Activated CD4-positive, CD25-positive, alpha-beta regulatory T cell treated with anti-CD3 and anti-CD28 coated beads, Interleukin-2, amount 50 U/mL, for 72 hours (primary cell): ENCODE measurements around the gene EAF2.

Source experiments
- DNase-seq: peaks from one replicate; pipeline ENCODE4 v3.0.0; 2021

The EAF2 gene

GRCh38 chr3:121863801-121864200, 28.8 kb downstream of the EAF2 start:
- no peak for DNase-seq

- no peak for DNase-seq
These were observed 34.7 kb downstream of the EAF2 start for GRCh38 chr3:121869736-121870135.

GRCh38 chr3:121870717-121871116, 35.7 kb downstream of the EAF2 start:
- DNase-seq: no peak

GRCh38 chr3:121871430-121871829, 36.4 kb downstream of the EAF2 start:
- no peak for DNase-seq

- no peak for DNase-seq
These were observed 43.4 kb downstream of the EAF2 start for GRCh38 chr3:121878411-121878810.

- DNase-seq: no peak
These were observed 48.5 kb downstream of the EAF2 start for GRCh38 chr3:121883507-121883906.

- no peak for DNase-seq
These were observed 50.4 kb downstream of the EAF2 start for GRCh38 chr3:121885386-121885785.

- DNase-seq: no peak
These were observed 59.4 kb downstream of the EAF2 start, which contains the start of gene SLC15A2 for GRCh38 chr3:121894301-121894990. Gene SLC15A2 (plus strand): TSS chr3:121894401. CDS start chr3:121894477, 76 bp downstream.

- DNase-seq: no peak
These were observed 60.1 kb downstream of the EAF2 start for GRCh38 chr3:121895121-121895520.

GRCh38 chr3:121895736-121896135, 60.7 kb downstream of the EAF2 start:
- DNase-seq: no peak

- DNase-seq: no peak
These were observed 61.8 kb downstream of the EAF2 start for GRCh38 chr3:121896823-121897222.

GRCh38 chr3:121897296-121897695, 62.3 kb downstream of the EAF2 start:
- DNase-seq: no peak

- no peak for DNase-seq
These were observed 78.4 kb downstream of the EAF2 start for GRCh38 chr3:121913305-121913990.

- DNase-seq: no peak
These were observed 79.3 kb downstream of the EAF2 start for GRCh38 chr3:121914081-121914998.

GRCh38 chr3:121916189-121916588, 81.2 kb downstream of the EAF2 start:
- no peak for DNase-seq

GRCh38 chr3:121918779-121919483, 83.9 kb downstream of the EAF2 start:
- DNase-seq: no peak

GRCh38 chr3:121924734-121925133, 89.7 kb downstream of the EAF2 start:
- DNase-seq: no peak

- no peak for DNase-seq
These were observed 91.4 kb downstream of the EAF2 start for GRCh38 chr3:121926380-121926779.
